HepG2 (cell line): ENCODE results near the gene ARRDC4. TPM values are rescaled to one million over a fixed set of nuclear protein-coding genes. Genes with fewer than 3 reads are reported as not detected.

Source experiments
- ATAC-seq: fragments of 200-7000 bp; cut with Tn5 transposase; 3 replicates; pipeline ENCODE4 v1.9.1; 2020; ENCODE audit warnings: mild to moderate bottlenecking, moderate library complexity
- BruUV-seq: library from RNA; stranded (reverse); fragments of 400-500 nt; replicated peaks from 2 replicates; lab custom pipeline; 2021; lab: Mats Ljungman, UMichigan
- CTCF ChIA-PET: fragments of 300-600 bp; formaldehyde crosslinking; extraction: SDS; loops from one replicate; lab custom pipeline; 2021; ENCODE audit warnings: low total read pairs, inconsistent platforms, low intra/inter-chr PET ratio; lab: Yijun Ruan, JAX
- POLR2A ChIA-PET: fragments of 350-600 bp; sonication (Branson Sonifier 250); formaldehyde crosslinking; loops from one replicate; lab custom pipeline; 2020; ENCODE audit warnings: antibody characterized with exemption, inconsistent platforms; lab: Yijun Ruan, JAX
- DNase-seq: peaks from one replicate; pipeline ENCODE4 v3.0.0-alpha.2; 2015; ENCODE audit warnings: low spot score
- FAIRE-seq: peaks from 3 replicates; lab custom pipeline; 2011; peaks lifted over from hg19 to GRCh38; lab: Jason Lieb, UNC
- H2AFZ ChIP-seq: one replicate; pipeline ENCODE4 v1.6.1; 2011; ENCODE audit warnings: low read length, inconsistent platforms
- H3K27ac ChIP-seq: fragments of 300-600 bp; 3 replicates; pipeline ENCODE4 v1.8.0; 2011; ENCODE audit warnings: mixed run types, mild to moderate bottlenecking, mixed read lengths, low read length, inconsistent platforms; ENCODE audit not compliant: insufficient read depth; ENCODE audit errors: extremely low read length
- H3K27me3 ChIP-seq, 2 experiments: fragments of 200-600 bp in 1 of 2; 2 replicates in 1 of 2; 3 replicates in 1 of 2; pipeline versions ENCODE4 v1.6.0 to v1.8.0; 2011; ENCODE audit warnings: low read length in 2 of 2, mild to moderate bottlenecking in 2 of 2, moderate library complexity in 2 of 2, inconsistent platforms in 1 of 2; ENCODE audit not compliant: insufficient read depth in 2 of 2, control insufficient read depth in 1 of 2
- H3K36me3 ChIP-seq, 2 experiments: fragments of 200-600 bp in 1 of 2; replicated peaks in 1 of 2; 2 replicates in 1 of 2; 3 replicates in 1 of 2; pipeline versions ENCODE4 v1.5.1 to v1.8.0; 2011; ENCODE audit warnings: low read length in 2 of 2, inconsistent platforms in 1 of 2; ENCODE audit not compliant: insufficient read depth in 2 of 2, control insufficient read depth in 1 of 2
- H3K4me1 ChIP-seq: 2 replicates; pipeline ENCODE4 v1.5.1; 2012; ENCODE audit warnings: low read length, inconsistent platforms; ENCODE audit not compliant: insufficient read depth
- H3K4me2 ChIP-seq: 2 replicates; pipeline ENCODE4 v1.6.0; 2011; ENCODE audit warnings: low read depth, low read length, inconsistent platforms
- H3K4me3 ChIP-seq, 3 experiments: fragments of 200-600 bp in 1 of 3; sonication (generic), shearing (Covaris generic) in 1 of 3; replicated peaks in 1 of 3; 2 replicates each; pipeline ENCODE4 v1.5.1; 2011 to 2016; ENCODE audit warnings: low read length in 3 of 3, inconsistent platforms in 2 of 3, low read depth in 2 of 3, mild to moderate bottlenecking in 2 of 3, control low read depth in 1 of 3, mixed read lengths in 1 of 3; ENCODE audit not compliant: insufficient read depth in 1 of 3
- H3K79me2 ChIP-seq: one replicate; pipeline ENCODE4 v1.6.1; 2011; ENCODE audit warnings: low read length, inconsistent platforms; ENCODE audit not compliant: insufficient read depth
- H3K9ac ChIP-seq: 2 replicates; pipeline ENCODE4 v1.6.0; 2011; ENCODE audit warnings: mild to moderate bottlenecking, low read depth, low read length, inconsistent platforms; ENCODE audit not compliant: insufficient read depth
- H3K9me3 ChIP-seq: 2 replicates; pipeline ENCODE4 v1.5.1; 2012; ENCODE audit warnings: mild to moderate bottlenecking, low read length
- H4K20me1 ChIP-seq: 2 replicates; pipeline ENCODE4 v1.6.0; 2011; ENCODE audit warnings: inconsistent platforms, mild to moderate bottlenecking, low read length, moderate library complexity; ENCODE audit not compliant: insufficient read depth
- CBX5 ChIP-seq: sonication (generic); formaldehyde crosslinking; IDR thresholded peaks from 2 replicates; pipeline ENCODE4 v1.4.0; 2020; ENCODE audit warnings: missing genetic modification reagents, borderline replicate concordance
- DNMT1 ChIP-seq: sonication (generic); formaldehyde crosslinking; IDR thresholded peaks from 2 replicates; pipeline ENCODE4 v1.5.1; 2020; ENCODE audit warnings: mild to moderate bottlenecking, missing genetic modification reagents
- GRHL1 ChIP-seq: sonication (generic); formaldehyde crosslinking; conservative IDR thresholded peaks from 2 replicates; pipeline ENCODE4 v1.8.0; 2022; ENCODE audit warnings: missing genetic modification reagents
- JUND ChIP-seq: sonication (generic); formaldehyde crosslinking; IDR thresholded peaks from 2 replicates; pipeline ENCODE4 v1.8.0; 2022; ENCODE audit warnings: mild to moderate bottlenecking, missing genetic modification reagents
- KIAA2018 ChIP-seq: sonication (generic); formaldehyde crosslinking; IDR thresholded peaks from 2 replicates; pipeline ENCODE4 v1.5.0; 2020; ENCODE audit warnings: mild to moderate bottlenecking, missing genetic modification reagents, borderline replicate concordance
- U2AF1 ChIP-seq: fragments of 200-400 bp; formaldehyde crosslinking; optimal IDR thresholded peaks from 2 replicates; pipeline ENCODE3; 2017; ENCODE audit warnings: mild to moderate bottlenecking, low read depth, low read length
- ZNF124 ChIP-seq: sonication (generic); formaldehyde crosslinking; IDR thresholded peaks from 2 replicates; pipeline ENCODE4 v1.4.0; 2020; ENCODE audit warnings: missing genetic modification reagents
- ZNF18 ChIP-seq: sonication (generic); formaldehyde crosslinking; IDR thresholded peaks from 2 replicates; pipeline ENCODE4 v1.8.0; 2022; ENCODE audit warnings: mild to moderate bottlenecking, missing genetic modification reagents; ENCODE audit not compliant: insufficient replicate concordance
- ZNF331 ChIP-seq: sonication (generic); formaldehyde crosslinking; IDR thresholded peaks from 2 replicates; pipeline ENCODE4 v1.4.0; 2020; ENCODE audit warnings: missing genetic modification reagents
- ZNF382 ChIP-seq: sonication (generic); formaldehyde crosslinking; IDR thresholded peaks from 2 replicates; pipeline ENCODE4 v1.5.0; 2020; ENCODE audit warnings: missing genetic modification reagents, mild to moderate bottlenecking, borderline replicate concordance
- ZNF616 ChIP-seq: sonication (generic); formaldehyde crosslinking; IDR thresholded peaks from 2 replicates; pipeline ENCODE4 v1.5.0; 2020; ENCODE audit warnings: low read depth, mild to moderate bottlenecking, missing genetic modification reagents
- ZNF639 ChIP-seq: conservative IDR thresholded peaks from 2 replicates; pipeline ENCODE4 v1.6.1; 2018; ENCODE audit warnings: missing genetic modification reagents
- WGBS: methylation state at CpG from one replicate; pipeline ENCODE4 v1.1.6; 2017; ENCODE audit warnings: low lambda C conversion rate; 5-methylcytosine and 5-hydroxymethylcytosine counted together
- in situ Hi-C: cut with HindIII; loops from 2 replicates; pipeline ENCODE4 v1.10.0; 2017; ENCODE audit warnings: low pct_unique_long_range_greater_than_20kb; ENCODE audit not compliant: extremely low pct_ligation_motif_present
- intact Hi-C: fragments of 100-400 bp; cut with micrococcal nuclease; formaldehyde crosslinking; loops from one replicate; pipeline ENCODE4 v1.10.0; 2022; ENCODE audit not compliant: unreplicated experiment
- polyA plus RNA-seq, 8 experiments: library from polyadenylated mRNA; depleted of rRNA in 3 of 8; stranded (reverse) in 7 of 8; unstranded in 1 of 8; fragments of >200 nt; fragmentation: Illumina TruSeq in 4 of 8; extraction: Trizol in 4 of 8; gene quantifications; 2 replicates each; pipeline versions ENCODE4 v1.2.1 to v1.2.3, GENCODE V29; 2011 to 2016; ENCODE audit warnings: low read depth in 4 of 8, missing spikeins in 1 of 8, mixed read lengths in 1 of 8; ENCODE audit not compliant: insufficient read depth in 1 of 8
- total RNA-seq, 5 experiments: library from RNA; depleted of rRNA; stranded (reverse); fragments of >200 nt; fragmentation: Illumina TruSeq; extraction: Trizol; gene quantifications; 2 replicates each; pipeline ENCODE4 v1.2.3, GENCODE V29; 2016; ENCODE audit warnings: low read depth in 1 of 5

The ARRDC4 gene
- total and polyA plus RNA-seq, 2 of the 13 experiments (the other 11 are each of a cell fraction or from before 2014, with no cell fraction given) = 1.5 to 2.5 TPM

GRCh38 chr15:98002419-98002818 is 41.9 kb downstream of the ARRDC4 start:
- Histone ChIP-seq H3K27ac (no peak overlapping the region), H3K27me3 (no peaks in the 10 kb centered on the region; a peak in 2 of 5 replicates), H3K4me1 (peaks cover 24% of the 10 kb centered on the region), H3K9ac (no peak overlapping the region), H3K79me2 (no peaks in the 10 kb centered on the region), H3K9me3 (no peaks in the 10 kb centered on the region), H3K4me3 (0 out of 6 replicates have a peak overlapping the region, but pooled peaks of 1 of the 3 experiments have one; percentile 7), H4K20me1 (no peaks in the 10 kb centered on the region), H2AFZ (no peak overlapping the region), H3K4me2 (peak overlapping the region; percentile 59), H3K36me3 (no peaks in the 10 kb centered on the region)
- FAIRE-seq (peak; percentile 8), DNase-seq (no peak), ATAC-seq (no peak)
- in situ Hi-C loops (no loop called here), intact Hi-C loops (loop anchor here (2.0 kb wide), 1 partner anchor 42 kb away; the partner anchor contains the start of gene ARRDC4)
- WGBS = 72% methylated on average over 3 of the region's 3 CpGs
- ChIA-PET POLR2A (no interaction called here), CTCF (no interaction called here)
- BruUV-seq = no TSS peak
- TF ChIP-seq ZNF639 (CRISPR knock-in tag) = no peak
- TF ChIP-seq ZNF124 = no peak
- TF ChIP-seq U2AF1 = no peak
- TF ChIP-seq ZNF18 (CRISPR knock-in tag) = no peak
- TF ChIP-seq ZNF331 = no peak
- TF ChIP-seq DNMT1 (CRISPR knock-in tag) = no peak
- TF ChIP-seq ZNF616 = no peak
- TF ChIP-seq CBX5 (CRISPR knock-in tag) = no peak
- TF ChIP-seq JUND = no peak
- no peak for TF ChIP-seq KIAA2018 (CRISPR knock-in tag)
- TF ChIP-seq GRHL1 (CRISPR knock-in tag) = no peak
- TF ChIP-seq ZNF382 (CRISPR knock-in tag) = no peak
